ENCODE data around the gene UNK. TPM values are rescaled to one million over a fixed set of nuclear protein-coding genes. Genes with fewer than 3 reads are reported as not detected.
A peak's percentile ranks its signal among the peaks of the same experiment; 100 is the strongest.

Gene UNK
- total RNA-seq, 1 donor from 2014 or later, result 61.2 TPM

DNA sequence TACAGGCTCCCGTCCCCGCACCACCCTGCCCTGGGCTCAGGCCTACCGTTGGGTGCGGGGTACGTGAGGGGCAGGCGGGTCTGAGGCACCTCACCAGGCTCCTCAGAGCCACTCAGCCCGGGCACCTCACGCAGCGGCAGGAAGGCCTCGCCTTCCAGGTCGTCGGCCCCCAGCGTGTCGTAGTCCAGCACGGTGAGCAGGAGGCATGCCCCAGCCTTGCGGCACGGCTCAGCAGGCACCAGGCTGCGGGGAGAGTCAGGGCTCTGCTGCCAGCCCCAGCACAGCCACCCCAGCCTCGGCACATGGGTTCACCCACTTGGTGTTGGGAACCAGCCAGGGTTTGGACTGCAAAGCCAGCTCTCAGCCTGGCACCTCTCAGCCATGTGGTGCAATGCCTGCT lies 44.1 kb downstream of the UNK start:
- ATAC-seq (ENCODE audit: low read depth), result no peak
- Mint-ChIP-seq H3K4me3 (no peak overlapping the region), H3K36me3 (ENCODE audit: low read depth) (peaks cover 46% of the 10 kb centered on the region), H3K4me1 (peaks cover 24% of the 10 kb centered on the region), H3K27me3 (no peaks in the 10 kb centered on the region), H3K27ac (no peak overlapping the region), H3K9me3 (no peaks in the 10 kb centered on the region)
- TF ChIP-seq, protein P1, sequence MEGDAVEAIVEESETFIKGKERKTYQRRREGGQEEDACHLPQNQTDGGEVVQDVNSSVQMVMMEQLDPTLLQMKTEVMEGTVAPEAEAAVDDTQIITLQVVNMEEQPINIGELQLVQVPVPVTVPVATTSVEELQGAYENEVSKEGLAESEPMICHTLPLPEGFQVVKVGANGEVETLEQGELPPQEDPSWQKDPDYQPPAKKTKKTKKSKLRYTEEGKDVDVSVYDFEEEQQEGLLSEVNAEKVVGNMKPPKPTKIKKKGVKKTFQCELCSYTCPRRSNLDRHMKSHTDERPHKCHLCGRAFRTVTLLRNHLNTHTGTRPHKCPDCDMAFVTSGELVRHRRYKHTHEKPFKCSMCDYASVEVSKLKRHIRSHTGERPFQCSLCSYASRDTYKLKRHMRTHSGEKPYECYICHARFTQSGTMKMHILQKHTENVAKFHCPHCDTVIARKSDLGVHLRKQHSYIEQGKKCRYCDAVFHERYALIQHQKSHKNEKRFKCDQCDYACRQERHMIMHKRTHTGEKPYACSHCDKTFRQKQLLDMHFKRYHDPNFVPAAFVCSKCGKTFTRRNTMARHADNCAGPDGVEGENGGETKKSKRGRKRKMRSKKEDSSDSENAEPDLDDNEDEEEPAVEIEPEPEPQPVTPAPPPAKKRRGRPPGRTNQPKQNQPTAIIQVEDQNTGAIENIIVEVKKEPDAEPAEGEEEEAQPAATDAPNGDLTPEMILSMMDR (IDR thresholded peaks at IDR 0.05), result no peak
- intact Hi-C loops (cut with micrococcal nuclease), result no loop called here
- CTCF ChIA-PET, result interaction anchor here (0.9 to 6.7 kb wide), 4 partner anchors 45 to 76 kb away, joined by 3 to 68 read pairs (median 30); partner anchors contain the start of genes GALK1, TRIM65 and UNK
- POLR2A ChIA-PET, result interaction anchor here (0.6 to 7.0 kb wide), 7 partner anchors 15 to 75 kb away, joined by 3 to 90 read pairs (median 22); partner anchors contain the start of genes TRIM65, UNC13D, UNK and WBP2
- no peak for DNase-seq

DNA sequence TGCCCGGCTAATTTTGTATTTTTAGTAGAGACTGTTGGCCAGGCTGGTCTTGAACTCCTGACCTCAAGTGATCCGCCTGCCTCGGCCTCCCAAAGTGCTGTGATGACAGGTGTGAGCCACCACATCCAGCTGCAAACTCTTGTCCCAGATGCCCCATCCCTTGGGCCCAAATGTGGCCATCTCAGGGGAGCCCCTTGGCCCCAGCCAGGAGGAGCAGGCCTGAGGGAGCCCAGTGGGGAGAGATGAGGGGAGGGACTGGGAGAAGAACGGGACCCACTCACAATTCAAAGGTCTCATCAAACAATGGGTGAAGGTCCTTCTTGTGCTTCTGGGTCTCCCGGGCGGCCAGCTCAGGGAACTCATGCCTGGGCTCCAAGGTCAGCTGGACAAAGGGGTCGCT lies 45.1 kb downstream of the UNK start:
- intact Hi-C loops (cut with micrococcal nuclease), result no loop called here
- Mint-ChIP-seq H3K4me1 (peaks cover 24% of the 10 kb centered on the region), H3K4me3 (no peak overlapping the region), H3K27ac (no peak overlapping the region), H3K36me3 (ENCODE audit: low read depth) (peaks cover 48% of the 10 kb centered on the region), H3K9me3 (no peaks in the 10 kb centered on the region), H3K27me3 (no peaks in the 10 kb centered on the region)
- ChIA-PET POLR2A (interaction anchor here (0.5 to 7.0 kb wide), 17 partner anchors 10 to 462 kb away, joined by 3 to 90 read pairs (median 3); partner anchors contain the start of genes TMEM94, TRIM65, UNC13D and WBP2), CTCF (interaction anchor here (0.8 to 6.7 kb wide), 17 partner anchors 10 to 197 kb away, joined by 3 to 68 read pairs (median 4); partner anchors contain the start of genes GALK1, SMIM5, TRIM65 and UNC13D)
- DNase-seq (no peak), ATAC-seq (ENCODE audit: low read depth) (no peak)
- TF ChIP-seq, protein P1 (IDR thresholded peaks at IDR 0.05), result no peak

DNA sequence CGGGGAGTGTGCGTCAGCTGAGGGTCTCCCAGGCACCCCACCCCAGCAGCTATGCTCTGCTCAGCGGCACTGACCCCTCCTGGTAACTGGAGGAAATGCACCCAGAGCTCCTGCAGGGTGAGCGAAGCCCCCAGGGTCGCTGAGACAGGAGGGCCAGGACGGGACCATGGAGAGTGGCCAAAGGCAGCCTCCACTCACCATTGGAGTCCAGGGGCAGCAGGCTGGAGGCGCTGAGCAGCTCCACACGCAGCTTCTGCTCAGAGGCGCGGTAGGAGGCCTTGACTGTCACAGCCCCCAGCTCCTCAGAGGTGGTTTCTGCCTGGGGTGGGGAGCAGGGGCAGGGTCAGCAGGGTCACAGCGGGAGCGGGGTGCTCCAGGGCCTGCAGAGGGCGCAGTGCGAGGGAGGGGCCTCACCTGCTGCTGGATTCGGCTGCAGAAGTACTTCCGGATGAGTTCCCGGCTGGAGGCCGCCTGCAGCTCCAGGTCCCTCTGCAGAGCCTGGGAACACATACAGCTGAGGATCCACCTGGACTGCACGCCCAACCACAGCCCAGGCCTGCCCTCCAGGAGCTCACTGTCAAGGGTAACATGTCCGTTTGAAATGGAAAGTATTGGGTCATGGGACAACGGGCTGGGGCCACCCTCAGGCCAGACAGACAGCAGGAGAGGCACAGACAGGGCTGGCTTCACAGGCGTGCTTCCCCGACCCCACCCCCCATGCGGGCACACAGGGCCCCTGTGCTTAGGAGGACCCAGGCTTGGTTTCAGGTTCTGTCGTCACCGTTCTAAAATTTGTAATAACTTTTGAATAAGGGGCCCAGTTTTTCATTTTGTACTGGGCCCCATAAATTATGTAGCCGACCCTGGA lies 45.8 kb downstream of the UNK start:
- CTCF ChIA-PET, result interaction anchor here (0.8 to 6.7 kb wide), 17 partner anchors 9 to 198 kb away, joined by 3 to 68 read pairs (median 4); partner anchors contain the start of genes GALK1, SMIM5, TRIM65 and UNC13D
- TF ChIP-seq, protein P1 (IDR thresholded peaks at IDR 0.05), result no peak
- H3K36me3 Mint-ChIP-seq (ENCODE audit: low read depth), result peaks cover 49% of the 10 kb centered on the region
- H3K27ac Mint-ChIP-seq, result no peak overlapping the region
- DNase-seq (peak; percentile 46), ATAC-seq (ENCODE audit: low read depth) (peak; percentile 25)
- POLR2A ChIA-PET, result interaction anchor here (0.6 to 7.0 kb wide), 16 partner anchors 9 to 374 kb away, joined by 3 to 90 read pairs (median 3); partner anchors contain the start of genes TMEM94, TRIM65, UNC13D and WBP2
- intact Hi-C loops (cut with micrococcal nuclease), result no loop called here
- H3K27me3 Mint-ChIP-seq, result no peaks in the 10 kb centered on the region
- no peaks in the 10 kb centered on the region for H3K9me3 Mint-ChIP-seq
- no peak overlapping the region for H3K4me3 Mint-ChIP-seq
- H3K4me1 Mint-ChIP-seq, result peaks cover 24% of the 10 kb centered on the region

DNA sequence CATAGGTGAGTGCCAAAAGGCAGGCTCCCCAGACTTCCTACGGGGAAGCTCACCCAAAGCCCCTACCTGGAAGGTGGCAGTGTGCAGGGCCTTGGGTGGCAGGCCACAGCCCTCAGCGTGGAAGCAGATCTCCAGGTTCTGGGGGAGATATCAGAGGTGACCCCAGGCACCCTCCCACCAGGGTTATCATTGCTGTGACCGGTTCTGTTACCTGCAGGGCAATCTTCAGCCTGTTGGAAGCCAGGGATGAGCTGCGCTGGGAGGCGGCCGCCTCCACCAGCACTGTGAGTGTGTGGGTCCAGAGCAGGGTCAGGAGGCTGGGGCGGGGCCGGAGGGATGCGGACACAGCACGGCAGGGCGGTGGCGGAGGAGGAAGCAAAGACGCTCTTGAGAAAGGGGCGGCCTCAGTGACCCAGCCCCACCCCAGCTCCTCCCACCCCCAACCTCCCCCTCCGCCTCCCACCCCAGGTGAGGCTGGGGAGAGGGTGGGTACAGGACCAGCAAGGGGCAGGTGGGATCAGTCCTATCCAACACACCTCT lies 46.5 kb downstream of the UNK start:
- Mint-ChIP-seq H3K36me3 (ENCODE audit: low read depth) (peaks cover 49% of the 10 kb centered on the region), H3K27ac (no peak overlapping the region), H3K27me3 (no peaks in the 10 kb centered on the region), H3K4me3 (no peak overlapping the region), H3K9me3 (no peaks in the 10 kb centered on the region), H3K4me1 (peaks cover 24% of the 10 kb centered on the region)
- ChIA-PET POLR2A (interaction anchor here (0.7 to 7.0 kb wide), 4 partner anchors 24 to 78 kb away, joined by 4 to 90 read pairs (median 14); partner anchors contain the start of gene WBP2), CTCF (interaction anchor here (1.2 to 6.7 kb wide), 3 partner anchors 65 to 78 kb away, joined by 4 to 68 read pairs (median 54); partner anchors contain the start of genes GALK1 and TRIM65)
- TF ChIP-seq, protein P1 (IDR thresholded peaks at IDR 0.05), result no peak
- DNase-seq (no peak), ATAC-seq (ENCODE audit: low read depth) (no peak)
- intact Hi-C loops (cut with micrococcal nuclease), result no loop called here

Measured in activated B cell treated with CpG ODN at 0.5 μM for 24 hours (primary cell).